ENCODE measurements around the gene NRG2.

DNA sequence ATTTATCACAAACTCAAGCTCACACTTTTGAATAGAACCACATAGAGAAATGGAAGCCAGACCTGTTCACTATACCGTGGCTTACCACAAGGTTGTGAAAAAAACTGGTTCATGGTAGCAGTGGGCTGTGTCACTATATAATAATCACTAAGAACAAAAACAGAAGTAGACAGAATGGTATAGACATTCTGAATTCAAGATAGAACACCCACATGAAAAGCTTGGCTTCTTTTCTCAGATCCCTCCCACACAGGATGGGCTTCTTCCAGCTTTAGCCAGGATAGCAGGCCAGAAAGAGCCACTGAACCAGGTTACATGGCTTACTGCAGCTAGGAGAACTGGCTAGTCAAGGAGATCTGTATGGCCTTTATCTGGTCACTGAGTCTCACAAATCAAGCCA is 6.1 kb upstream of the NRG2 start:
- TF ChIP-seq CTCF (IDR thresholded peaks at IDR 0.05; ENCODE audit: low read depth, low read length, poor library complexity, severe bottlenecking) (no peak), EZH2phosphoT487 (IDR thresholded peaks at IDR 0.05; ENCODE audit: borderline replicate concordance, low read length) (no peak)
